ENCODE measurements around the gene MUS81. TPM values are rescaled to one million over a fixed set of nuclear protein-coding genes. Genes with fewer than 3 reads are reported as not detected.

Gene MUS81
- total RNA-seq, 1 donor from 2014 or later = 114 TPM

- H3K9me3 Mint-ChIP-seq (ENCODE audit: unreplicated experiment) = peaks cover 11% of the 10 kb centered on the region
- H3K36me3 Mint-ChIP-seq (ENCODE audit: unreplicated experiment) = no peaks in the 10 kb centered on the region
- H3K27ac Mint-ChIP-seq (ENCODE audit: unreplicated experiment) = peak overlapping the region; percentile 84
- TF ChIP-seq CTCF (IDR thresholded peaks at IDR 0.05; ENCODE audit: partially characterized antibody, unreplicated experiment) = no peak
- H3K27me3 Mint-ChIP-seq (ENCODE audit: unreplicated experiment) = peaks cover 20% of the 10 kb centered on the region
- H3K4me3 Mint-ChIP-seq (ENCODE audit: unreplicated experiment) = peak overlapping the region; percentile 77
- DNase-seq = peak; percentile 51
- H3K4me1 Mint-ChIP-seq (ENCODE audit: low read depth, unreplicated experiment) = peaks cover 10% of the 10 kb centered on the region
Measured at GRCh38 chr11:65915101-65915820, 55.0 kb downstream of the MUS81 start.

GRCh38 chr11:65915821-65916251 is 55.6 kb downstream of the MUS81 start:
- no peak for TF ChIP-seq CTCF (IDR thresholded peaks at IDR 0.05; ENCODE audit: partially characterized antibody, unreplicated experiment)
- Mint-ChIP-seq H3K27me3 (ENCODE audit: unreplicated experiment) (peaks cover 20% of the 10 kb centered on the region), H3K36me3 (ENCODE audit: unreplicated experiment) (no peaks in the 10 kb centered on the region), H3K4me1 (ENCODE audit: low read depth, unreplicated experiment) (peaks cover 10% of the 10 kb centered on the region), H3K27ac (ENCODE audit: unreplicated experiment) (no peak overlapping the region), H3K9me3 (ENCODE audit: unreplicated experiment) (peaks cover 14% of the 10 kb centered on the region), H3K4me3 (ENCODE audit: unreplicated experiment) (no peak overlapping the region)
- DNase-seq = no peak

Other genes with a start within 250 kb of the MUS81 start
- 58.6 TPM for gene MAP3K11, start 246.2 kb upstream of the MUS81 start, total RNA-seq (ENCODE audit: unreplicated experiment)
- gene PCNX3, start 244.7 kb upstream of the MUS81 start, total RNA-seq (ENCODE audit: unreplicated experiment) = 43.3 TPM
- gene SIPA1, start 222.3 kb upstream of the MUS81 start, total RNA-seq (ENCODE audit: unreplicated experiment) = 21.4 TPM
- 61.2 TPM for gene RELA, start 197.5 kb upstream of the MUS81 start, total RNA-seq (ENCODE audit: unreplicated experiment)
- 71.3 TPM for gene KAT5, start 148.2 kb upstream of the MUS81 start, total RNA-seq (ENCODE audit: unreplicated experiment)
- 42.9 TPM for gene RNASEH2C, start 139.6 kb upstream of the MUS81 start, total RNA-seq (ENCODE audit: unreplicated experiment)
- 13.2 TPM for gene AP5B1, start 79.5 kb upstream of the MUS81 start, total RNA-seq (ENCODE audit: unreplicated experiment)
- gene OVOL1, start 73.4 kb upstream of the MUS81 start, total RNA-seq (ENCODE audit: unreplicated experiment) = not detected
- 14.7 TPM for gene SNX32, start 26.5 kb upstream of the MUS81 start, total RNA-seq (ENCODE audit: unreplicated experiment)
- gene CFL1, start 2.3 kb upstream of the MUS81 start, total RNA-seq (ENCODE audit: unreplicated experiment) = 1,294 TPM
- 16.3 TPM for gene EFEMP2, start 12.4 kb downstream of the MUS81 start, total RNA-seq (ENCODE audit: unreplicated experiment)
- not detected for gene CTSW, start 19.4 kb downstream of the MUS81 start, total RNA-seq (ENCODE audit: unreplicated experiment)
- 115 TPM for gene FIBP, start 28.0 kb downstream of the MUS81 start, total RNA-seq (ENCODE audit: unreplicated experiment)
- 23.6 TPM for gene CCDC85B, start 30.2 kb downstream of the MUS81 start, total RNA-seq (ENCODE audit: unreplicated experiment)
- not detected for gene FOSL1, start 40.0 kb downstream of the MUS81 start, total RNA-seq (ENCODE audit: unreplicated experiment)
- gene C11orf68, start 58.6 kb downstream of the MUS81 start, total RNA-seq (ENCODE audit: unreplicated experiment) = 24.7 TPM
- gene DRAP1, start 59.0 kb downstream of the MUS81 start, total RNA-seq (ENCODE audit: unreplicated experiment) = 68.7 TPM
- not detected for gene TSGA10IP, start 85.0 kb downstream of the MUS81 start, total RNA-seq (ENCODE audit: unreplicated experiment)
- 52.3 TPM for gene SART1, start 101.3 kb downstream of the MUS81 start, total RNA-seq (ENCODE audit: unreplicated experiment)
- gene EIF1AD, start 141.7 kb downstream of the MUS81 start, total RNA-seq (ENCODE audit: unreplicated experiment) = 37.6 TPM
- 135 TPM for gene BANF1, start 142.1 kb downstream of the MUS81 start, total RNA-seq (ENCODE audit: unreplicated experiment)
- not detected for gene CST6, start 151.6 kb downstream of the MUS81 start, total RNA-seq (ENCODE audit: unreplicated experiment)
- not detected for gene CATSPER1, start 166.0 kb downstream of the MUS81 start, total RNA-seq (ENCODE audit: unreplicated experiment)
- 2.4 TPM for gene GAL3ST3, start 188.7 kb downstream of the MUS81 start, total RNA-seq (ENCODE audit: unreplicated experiment)
- 187 TPM for gene SF3B2, start 191.9 kb downstream of the MUS81 start, total RNA-seq (ENCODE audit: unreplicated experiment)
- 30.6 TPM for gene PACS1, start 209.8 kb downstream of the MUS81 start, total RNA-seq (ENCODE audit: unreplicated experiment)

Measured in glutamatergic neuron (in vitro differentiated cells).